GM20000 (cell line): ENCODE data around the gene WDR27.

Experiments
- DNase-seq: peaks from one replicate; pipeline ENCODE4 v3.0.0; 2012; ENCODE audit warnings: low spot score
- CTCF ChIP-seq: IDR thresholded peaks from 2 replicates; pipeline ENCODE4 v1.5.1; 2012; ENCODE audit warnings: mild to moderate bottlenecking, control low read depth; ENCODE audit errors: extremely low read depth, missing control alignments

WDR27 gene

GRCh38 chr6:169555971-169556617 lies 145.7 kb downstream of the WDR27 start:
- TF ChIP-seq CTCF, result no peak
- no peak for DNase-seq

- no peak for TF ChIP-seq CTCF
- DNase-seq, result no peak
Observed at GRCh38 chr6:169545982-169546381, 155.8 kb downstream of the WDR27 start.

- TF ChIP-seq CTCF, result no peak
- DNase-seq, result no peak
Observed at GRCh38 chr6:169543704-169544103, 158.1 kb downstream of the WDR27 start.

- no peak for DNase-seq
- TF ChIP-seq CTCF, result no peak
Observed at GRCh38 chr6:169542491-169542890, 159.3 kb downstream of the WDR27 start.

GRCh38 chr6:169539176-169539897 lies 162.5 kb downstream of the WDR27 start:
- no peak for DNase-seq
- TF ChIP-seq CTCF, result no peak

- DNase-seq, result no peak
- no peak for TF ChIP-seq CTCF
Observed at GRCh38 chr6:169536446-169537170, 165.2 kb downstream of the WDR27 start.

- no peak for DNase-seq
Observed at GRCh38 chr6:169534039-169534421, 167.8 kb downstream of the WDR27 start.

More at GRCh38 chr6:169534039-169534421, 167.8 kb downstream of the WDR27 start:
- no peak for TF ChIP-seq CTCF
